CD4-positive, CD25-positive, alpha-beta regulatory T cell (primary cell): ENCODE measurements around the gene WNT2. TPM values are rescaled to one million over a fixed set of nuclear protein-coding genes. Genes with fewer than 3 reads are reported as not detected.
A peak's percentile ranks its signal among the peaks of the same experiment; 100 is the strongest.

Experiments
- ATAC-seq, 2 donors: fragments of 150-1000 bp; cut with Tn5 transposase; one replicate each; pipeline ENCODE4 v1.10.0; 2021; ENCODE audit warnings: low read depth in 2 of 2, moderate number of reproducible peaks in 2 of 2, moderate library complexity in 1 of 2
- DNase-seq, 3 donors: peaks; one replicate each; pipeline versions ENCODE4 v3.0.0 to v3.0.0-alpha.2; 2012 to 2022; ENCODE audit warnings: mixed read lengths in 1 of 3
- H3K27ac ChIP-seq: one replicate; pipeline ENCODE4 v1.7.0; 2013; ENCODE audit warnings: mild to moderate bottlenecking, low read length; ENCODE audit not compliant: insufficient read depth, poor library complexity, severe bottlenecking
- H3K27me3 ChIP-seq: one replicate; pipeline ENCODE4 v1.7.0; 2013; ENCODE audit warnings: low read length; ENCODE audit not compliant: control insufficient read depth, insufficient read depth
- H3K36me3 ChIP-seq: one replicate; pipeline ENCODE4 v1.7.0; 2013; ENCODE audit warnings: mild to moderate bottlenecking, low read length, moderate library complexity; ENCODE audit not compliant: control insufficient read depth, insufficient read depth
- H3K4me1 ChIP-seq: 2 replicates; pipeline ENCODE4 v1.7.0; 2013; ENCODE audit warnings: mild to moderate bottlenecking, low read length; ENCODE audit not compliant: insufficient read depth, control insufficient read depth, poor library complexity, severe bottlenecking
- H3K4me3 ChIP-seq: one replicate; pipeline ENCODE4 v1.7.0; 2013; ENCODE audit warnings: low read depth, mild to moderate bottlenecking, low read length, moderate library complexity
- H3K9me3 ChIP-seq, 2 experiments: 1 replicate in 1 of 2; 2 replicates in 1 of 2; pipeline ENCODE4 v1.7.0; 2013; ENCODE audit warnings: low read length in 2 of 2, mild to moderate bottlenecking in 1 of 2, moderate library complexity in 1 of 2; ENCODE audit not compliant: control insufficient read depth in 2 of 2
- H3K27ac Mint-ChIP-seq, 3 donors: one replicate each; pipeline ENCODE4 v1.8.0; 2020 to 2022; ENCODE audit warnings: mild to moderate bottlenecking in 3 of 3, mixed read lengths in 3 of 3, moderate library complexity in 2 of 3
- H3K27me3 Mint-ChIP-seq: one replicate; pipeline ENCODE4 v1.8.0; 2022; ENCODE audit warnings: mild to moderate bottlenecking, mixed read lengths
- H3K36me3 Mint-ChIP-seq: one replicate; pipeline ENCODE4 v1.8.0; 2020; ENCODE audit warnings: mixed read lengths
- H3K4me1 Mint-ChIP-seq, 4 donors: one replicate each; pipeline ENCODE4 v1.8.0; 2020 to 2022; ENCODE audit warnings: mixed read lengths in 4 of 4, mild to moderate bottlenecking in 1 of 4
- H3K4me3 Mint-ChIP-seq, 4 donors: one replicate each; pipeline ENCODE4 v1.8.0; 2020 to 2022; ENCODE audit warnings: mild to moderate bottlenecking in 4 of 4, mixed read lengths in 4 of 4, moderate library complexity in 3 of 4
- H3K9me3 Mint-ChIP-seq, 7 donors: one replicate each; pipeline ENCODE4 v1.8.0; 2020 to 2022; ENCODE audit warnings: mixed read lengths in 7 of 7, mild to moderate bottlenecking in 3 of 7, moderate library complexity in 2 of 7
- polyA plus RNA-seq, 4 donors: library from polyadenylated mRNA; unstranded; fragments of 300-500 nt; fragmentation: Illumina TruSeq; gene quantifications; one replicate each; pipeline ENCODE4 v1.2.3, GENCODE V29; 2021
- total RNA-seq: library from RNA; stranded (reverse); gene quantifications from one replicate; pipeline ENCODE4 v1.2.3, GENCODE V29; 2022

WNT2 gene
- total and polyA plus RNA-seq, 5 donors from 2014 or later, result not detected

DNA sequence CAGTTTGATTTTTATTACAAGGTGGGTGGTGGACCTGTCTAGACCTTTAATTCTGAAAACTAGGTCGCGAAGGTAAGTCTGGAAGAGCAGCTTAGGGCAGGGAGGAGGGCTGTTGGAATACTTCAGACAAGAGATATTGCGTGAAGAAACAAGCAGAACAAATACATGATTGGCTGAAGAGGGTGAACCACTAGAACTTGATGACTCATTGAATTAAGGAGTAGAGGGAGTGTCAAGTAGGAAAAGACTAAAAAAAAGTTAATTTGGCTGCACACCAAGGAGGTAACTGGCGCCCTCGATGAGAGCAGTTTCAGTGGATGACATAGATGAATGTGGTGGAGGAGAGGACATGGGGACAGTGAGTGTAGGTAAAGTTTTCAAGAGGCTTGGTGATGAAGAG is 41.3 kb downstream of the WNT2 start:
- no peaks in the 10 kb centered on the region for H3K4me1 ChIP-seq
- DNase-seq, result no peak
- no peaks in the 10 kb centered on the region for H3K27me3 Mint-ChIP-seq
- H3K4me3 Mint-ChIP-seq, result no peak overlapping the region
- H3K27ac Mint-ChIP-seq, result no peak overlapping the region
- H3K27me3 ChIP-seq, result no peaks in the 10 kb centered on the region
- H3K27ac ChIP-seq, result no peak overlapping the region
- H3K36me3 ChIP-seq, result no peaks in the 10 kb centered on the region
- H3K9me3 ChIP-seq, result no peaks in the 10 kb centered on the region
- no peak for ATAC-seq
- no peaks in the 10 kb centered on the region for H3K36me3 Mint-ChIP-seq
- no peaks in the 10 kb centered on the region for H3K4me1 Mint-ChIP-seq
- H3K4me3 ChIP-seq, result no peak overlapping the region
- H3K9me3 Mint-ChIP-seq, result peaks cover 0 to 3% (median 0%) of the 10 kb centered on the region in 7 donors

DNA sequence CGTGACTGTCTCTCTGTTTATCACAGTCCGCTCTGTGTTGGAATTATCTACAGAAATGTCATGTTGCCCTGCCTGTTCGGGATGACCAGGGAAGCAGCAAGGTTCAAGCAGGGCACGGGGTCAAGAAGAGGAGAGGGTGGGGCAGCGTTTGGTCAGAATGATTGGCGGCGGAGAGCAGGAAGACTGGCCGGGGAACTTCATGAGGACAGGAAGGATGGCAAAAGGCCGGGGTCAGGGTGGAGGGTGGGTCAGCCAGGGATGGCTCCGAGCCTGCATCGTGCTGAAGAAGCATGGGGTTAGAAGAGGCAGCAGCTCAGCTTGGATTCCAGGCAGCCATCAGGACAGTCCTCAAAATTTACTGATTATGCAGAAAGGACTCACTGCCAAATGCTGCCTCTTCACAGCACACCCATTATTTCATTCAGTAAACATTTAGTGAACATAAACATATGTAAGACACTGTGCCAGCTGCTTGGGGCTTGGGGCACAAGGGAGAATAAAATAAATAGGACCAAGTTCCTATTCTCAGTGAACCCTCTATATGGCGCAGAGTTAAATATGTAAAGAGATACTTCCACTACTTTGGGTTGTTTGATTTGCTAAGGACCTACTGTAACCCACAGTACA is 42.8 kb downstream of the WNT2 start:
- Mint-ChIP-seq H3K4me3 (no peak overlapping the region), H3K4me1 (no peaks in the 10 kb centered on the region), H3K9me3 (peaks cover 0 to 3% (median 0%) of the 10 kb centered on the region in 7 donors), H3K36me3 (no peaks in the 10 kb centered on the region), H3K27ac (no peak overlapping the region), H3K27me3 (no peaks in the 10 kb centered on the region)
- ATAC-seq, result no peak
- Histone ChIP-seq H3K27me3 (no peaks in the 10 kb centered on the region), H3K4me3 (no peak overlapping the region), H3K9me3 (no peaks in the 10 kb centered on the region), H3K4me1 (no peaks in the 10 kb centered on the region), H3K27ac (no peak overlapping the region), H3K36me3 (no peaks in the 10 kb centered on the region)
- DNase-seq, result no peak

DNA sequence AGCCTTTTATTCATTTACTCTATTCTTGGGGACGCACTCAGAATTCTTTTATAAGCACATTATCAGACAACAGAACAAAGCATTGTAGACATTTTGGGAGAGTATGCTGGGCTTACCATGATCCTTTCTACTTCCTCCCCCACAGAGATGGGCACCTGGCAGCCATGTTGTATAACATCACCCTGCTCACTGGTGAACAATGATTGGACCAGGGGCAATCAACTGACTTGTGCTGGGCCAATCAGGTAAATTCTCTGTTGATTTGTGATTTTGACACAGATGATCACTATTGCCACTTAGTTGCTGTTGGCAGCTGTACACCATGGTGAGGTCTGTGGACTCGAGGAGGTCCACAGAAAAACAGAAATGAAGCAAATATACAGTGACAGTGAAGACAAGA is 43.7 kb downstream of the WNT2 start:
- H3K9me3 ChIP-seq, result no peaks in the 10 kb centered on the region
- no peak for DNase-seq
- H3K36me3 ChIP-seq, result no peaks in the 10 kb centered on the region
- no peak overlapping the region for H3K4me3 Mint-ChIP-seq
- no peak overlapping the region for H3K4me3 ChIP-seq
- no peaks in the 10 kb centered on the region for H3K27me3 ChIP-seq
- no peaks in the 10 kb centered on the region for H3K27me3 Mint-ChIP-seq
- ATAC-seq, result no peak
- H3K4me1 ChIP-seq, result no peaks in the 10 kb centered on the region
- H3K27ac Mint-ChIP-seq, result no peak overlapping the region
- H3K36me3 Mint-ChIP-seq, result no peaks in the 10 kb centered on the region
- no peaks in the 10 kb centered on the region for H3K4me1 Mint-ChIP-seq
- no peak overlapping the region for H3K27ac ChIP-seq
- H3K9me3 Mint-ChIP-seq, result peaks cover 0 to 3% (median 0%) of the 10 kb centered on the region in 7 donors

DNA sequence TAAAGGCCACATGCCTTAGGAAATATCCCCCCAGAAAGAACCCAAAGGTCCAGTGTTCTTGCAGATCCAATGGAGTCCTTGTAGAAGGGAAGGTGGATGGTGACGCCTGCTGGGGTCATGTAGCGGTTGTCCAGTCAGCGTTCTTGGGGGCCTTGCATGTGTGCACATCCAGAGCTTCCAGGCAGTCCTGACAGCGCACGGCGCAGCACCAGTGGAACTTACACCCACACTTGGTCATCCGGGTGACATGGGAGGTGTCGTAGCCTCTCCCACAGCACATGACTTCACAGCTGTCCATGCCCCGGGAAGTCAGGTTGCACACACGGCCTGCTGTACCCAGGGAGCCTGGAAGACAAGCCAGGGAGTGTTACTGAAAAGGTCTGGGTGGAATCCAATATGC is 44.8 kb downstream of the WNT2 start:
- Histone ChIP-seq H3K36me3 (no peaks in the 10 kb centered on the region), H3K27ac (no peak overlapping the region), H3K4me1 (no peaks in the 10 kb centered on the region), H3K9me3 (no peaks in the 10 kb centered on the region), H3K27me3 (no peaks in the 10 kb centered on the region), H3K4me3 (no peak overlapping the region)
- Mint-ChIP-seq H3K9me3 (peaks cover 0 to 3% (median 0%) of the 10 kb centered on the region in 7 donors), H3K4me3 (no peak overlapping the region), H3K36me3 (no peaks in the 10 kb centered on the region), H3K4me1 (no peaks in the 10 kb centered on the region), H3K27ac (no peak overlapping the region), H3K27me3 (no peaks in the 10 kb centered on the region)
- no peak for ATAC-seq
- DNase-seq, result no peak

DNA sequence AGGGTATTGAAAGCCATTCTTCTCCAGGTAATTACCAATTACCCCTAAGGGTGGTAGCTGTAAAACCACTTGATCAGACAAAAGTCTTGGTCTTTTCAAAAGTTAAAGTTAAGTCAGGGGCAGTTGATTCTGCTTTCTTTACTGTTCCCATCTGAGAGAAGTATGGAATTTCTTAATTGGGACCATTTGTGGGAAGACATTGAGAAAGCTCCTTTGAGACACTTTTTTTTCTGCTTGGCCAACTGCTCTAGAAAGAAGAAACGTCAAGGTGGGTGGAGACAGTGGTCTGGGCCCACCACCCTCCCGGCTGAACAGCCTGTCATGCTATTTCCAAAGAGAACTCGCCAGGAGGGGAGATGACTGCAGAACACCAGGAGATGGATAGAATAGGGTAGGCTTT is 45.3 kb downstream of the WNT2 start:
- H3K27ac ChIP-seq, result no peak overlapping the region
- H3K36me3 ChIP-seq, result no peaks in the 10 kb centered on the region
- Mint-ChIP-seq H3K4me1 (no peaks in the 10 kb centered on the region), H3K9me3 (peaks cover 0 to 3% (median 0%) of the 10 kb centered on the region in 7 donors), H3K4me3 (no peak overlapping the region), H3K27me3 (no peaks in the 10 kb centered on the region), H3K27ac (peak overlapping the region in 2 of 3 donors; percentile 47 to 48), H3K36me3 (no peaks in the 10 kb centered on the region)
- ATAC-seq (no peak), DNase-seq (no peak)
- no peaks in the 10 kb centered on the region for H3K9me3 ChIP-seq
- H3K27me3 ChIP-seq, result no peaks in the 10 kb centered on the region
- H3K4me3 ChIP-seq, result no peak overlapping the region
- H3K4me1 ChIP-seq, result no peaks in the 10 kb centered on the region

DNA sequence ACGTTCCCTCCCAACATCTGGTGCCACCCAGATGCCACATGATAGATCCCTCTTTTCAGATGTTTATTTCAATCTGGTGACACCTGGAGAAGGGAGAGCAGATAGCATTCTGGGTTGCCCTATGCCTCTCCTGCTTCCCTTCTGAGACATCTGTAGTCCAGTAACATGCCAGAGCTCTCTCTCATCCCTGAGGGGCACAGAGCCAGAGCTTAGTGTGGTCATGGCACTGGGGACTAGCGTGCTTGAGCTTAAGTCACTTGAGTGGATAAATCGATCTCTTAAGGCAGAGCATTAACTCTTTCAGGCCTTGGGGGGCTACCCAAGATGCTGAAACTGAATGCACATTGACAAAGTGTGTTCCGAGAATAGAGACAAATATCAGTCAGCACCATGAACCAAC is 47.9 kb downstream of the WNT2 start:
- no peaks in the 10 kb centered on the region for H3K36me3 ChIP-seq
- Mint-ChIP-seq H3K27me3 (no peaks in the 10 kb centered on the region), H3K27ac (no peak overlapping the region), H3K4me3 (no peak overlapping the region), H3K9me3 (peaks cover 0 to 4% (median 0%) of the 10 kb centered on the region in 7 donors), H3K4me1 (no peaks in the 10 kb centered on the region), H3K36me3 (no peaks in the 10 kb centered on the region)
- ATAC-seq (no peak), DNase-seq (no peak)
- H3K4me1 ChIP-seq, result no peaks in the 10 kb centered on the region
- H3K4me3 ChIP-seq, result no peak overlapping the region
- H3K27me3 ChIP-seq, result no peaks in the 10 kb centered on the region
- no peaks in the 10 kb centered on the region for H3K9me3 ChIP-seq
- H3K27ac ChIP-seq, result no peak overlapping the region

- ATAC-seq (no peak), DNase-seq (no peak)
- Histone ChIP-seq H3K4me1 (no peaks in the 10 kb centered on the region), H3K36me3 (no peaks in the 10 kb centered on the region), H3K9me3 (no peaks in the 10 kb centered on the region), H3K27me3 (no peaks in the 10 kb centered on the region), H3K27ac (no peak overlapping the region), H3K4me3 (no peak overlapping the region)
- no peak overlapping the region for H3K27ac Mint-ChIP-seq
- no peak overlapping the region for H3K4me3 Mint-ChIP-seq
- H3K36me3 Mint-ChIP-seq, result no peaks in the 10 kb centered on the region
- H3K4me1 Mint-ChIP-seq, result no peaks in the 10 kb centered on the region
- H3K27me3 Mint-ChIP-seq, result no peaks in the 10 kb centered on the region
- H3K9me3 Mint-ChIP-seq, result peaks cover 0 to 3% (median 0%) of the 10 kb centered on the region in 7 donors
These were observed 49.0 kb downstream of the WNT2 start for GRCh38 chr7:117273814-117274225.

DNA sequence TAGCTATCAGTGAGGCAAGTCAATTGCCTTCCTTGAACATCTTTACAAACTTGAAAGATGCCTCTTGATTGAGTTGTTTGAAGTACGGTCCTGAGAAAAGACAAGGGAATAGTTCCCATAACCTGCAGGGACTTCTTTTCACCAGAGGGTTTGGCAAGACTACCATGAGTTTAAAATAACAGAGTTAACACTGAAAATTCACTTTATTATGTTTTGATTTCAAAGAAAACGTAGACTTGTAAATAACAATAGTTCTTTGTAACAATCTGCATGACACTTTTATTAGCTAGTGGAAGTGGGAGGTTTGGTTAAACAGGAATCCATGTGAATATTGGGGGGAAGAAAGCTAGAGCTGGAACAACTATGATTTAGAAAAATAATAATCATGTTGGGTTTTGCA is 49.5 kb downstream of the WNT2 start:
- H3K27ac Mint-ChIP-seq, result no peak overlapping the region

More for the DNA sequence above, 49.5 kb downstream of the WNT2 start:
- H3K4me1 ChIP-seq, result no peaks in the 10 kb centered on the region
- H3K27me3 Mint-ChIP-seq, result no peaks in the 10 kb centered on the region
- H3K4me1 Mint-ChIP-seq, result no peaks in the 10 kb centered on the region
- no peak for ATAC-seq
- no peak overlapping the region for H3K4me3 Mint-ChIP-seq
- no peaks in the 10 kb centered on the region for H3K27me3 ChIP-seq
- H3K9me3 Mint-ChIP-seq, result peaks cover 0 to 3% (median 0%) of the 10 kb centered on the region in 7 donors
- no peaks in the 10 kb centered on the region for H3K36me3 ChIP-seq
- DNase-seq, result no peak
- H3K27ac ChIP-seq, result no peak overlapping the region
- H3K4me3 ChIP-seq, result no peak overlapping the region
- H3K9me3 ChIP-seq, result no peaks in the 10 kb centered on the region
- H3K36me3 Mint-ChIP-seq, result no peaks in the 10 kb centered on the region
